Epithelial cell of proximal tubule (primary cell): ENCODE data around the gene ZNF701. TPM values are rescaled to one million over a fixed set of nuclear protein-coding genes. Genes with fewer than 3 reads are reported as not detected.
"Not testable (repeated sequence)": the region's sequence is repeated elsewhere in the genome, so short reads cannot be mapped to it uniquely, and the experiment has no call there.

Experiments
- DNase-seq: peaks from one replicate; pipeline ENCODE4 v3.0.0-alpha.2; 2011; ENCODE audit warnings: low read depth
- H3K4me3 ChIP-seq: 2 replicates; pipeline ENCODE4 v1.5.1; 2011; ENCODE audit warnings: low read depth, mild to moderate bottlenecking, low read length
- total RNA-seq: library from RNA; depleted of rRNA; stranded (reverse); fragments of >200 nt; gene quantifications from 2 replicates; pipeline ENCODE4 v1.2.3, GENCODE V29; 2015
- TF ChIP-seq, protein P1 (sequence below): conservative IDR thresholded peaks from 2 replicates; pipeline ENCODE4 v1.5.1; 2012; ENCODE audit warnings: low read depth, mild to moderate bottlenecking, low read length

ZNF701 gene
- total RNA-seq, 1 donor from 2014 or later = 7.6 TPM

- peak; percentile 33 for DNase-seq
- TF ChIP-seq, protein P1, sequence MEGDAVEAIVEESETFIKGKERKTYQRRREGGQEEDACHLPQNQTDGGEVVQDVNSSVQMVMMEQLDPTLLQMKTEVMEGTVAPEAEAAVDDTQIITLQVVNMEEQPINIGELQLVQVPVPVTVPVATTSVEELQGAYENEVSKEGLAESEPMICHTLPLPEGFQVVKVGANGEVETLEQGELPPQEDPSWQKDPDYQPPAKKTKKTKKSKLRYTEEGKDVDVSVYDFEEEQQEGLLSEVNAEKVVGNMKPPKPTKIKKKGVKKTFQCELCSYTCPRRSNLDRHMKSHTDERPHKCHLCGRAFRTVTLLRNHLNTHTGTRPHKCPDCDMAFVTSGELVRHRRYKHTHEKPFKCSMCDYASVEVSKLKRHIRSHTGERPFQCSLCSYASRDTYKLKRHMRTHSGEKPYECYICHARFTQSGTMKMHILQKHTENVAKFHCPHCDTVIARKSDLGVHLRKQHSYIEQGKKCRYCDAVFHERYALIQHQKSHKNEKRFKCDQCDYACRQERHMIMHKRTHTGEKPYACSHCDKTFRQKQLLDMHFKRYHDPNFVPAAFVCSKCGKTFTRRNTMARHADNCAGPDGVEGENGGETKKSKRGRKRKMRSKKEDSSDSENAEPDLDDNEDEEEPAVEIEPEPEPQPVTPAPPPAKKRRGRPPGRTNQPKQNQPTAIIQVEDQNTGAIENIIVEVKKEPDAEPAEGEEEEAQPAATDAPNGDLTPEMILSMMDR = no peak
Observed at GRCh38 chr19:52601025-52601973, 31.2 kb downstream of the ZNF701 start.

GRCh38 chr19:52601974-52602366, 31.9 kb downstream of the ZNF701 start:
- DNase-seq = not testable (repeated sequence)
- peak overlapping the region; percentile 56 for H3K4me3 ChIP-seq
- TF ChIP-seq, protein P1 = peak; percentile 43

More at GRCh38 chr19:52601025-52601973, 31.2 kb downstream of the ZNF701 start:
- peak overlapping the region; percentile 56 for H3K4me3 ChIP-seq

DNA sequence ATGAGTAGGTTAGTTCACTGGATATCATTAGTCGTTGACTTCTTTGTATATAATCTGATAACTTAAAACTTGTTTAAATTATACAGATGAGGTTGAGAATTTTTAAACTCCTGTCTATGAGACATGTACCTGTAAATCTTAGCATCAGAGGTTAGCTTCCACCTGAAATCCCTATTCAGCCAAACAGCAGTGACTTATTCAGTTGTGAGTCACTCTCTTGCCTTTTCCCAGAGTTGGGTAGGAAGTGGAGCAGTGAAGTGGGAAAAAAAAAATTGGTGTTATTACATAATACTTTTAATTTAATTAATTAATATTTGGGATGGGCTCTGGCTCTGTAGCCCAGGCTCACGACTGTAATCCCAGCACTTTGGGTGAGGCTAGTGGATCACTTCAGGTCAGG, 32.9 kb downstream of the ZNF701 start:
- no peak for DNase-seq
- no peak overlapping the region for H3K4me3 ChIP-seq
- TF ChIP-seq, protein P1 = no peak

GRCh38 chr19:52603558-52604207, 33.6 kb downstream of the ZNF701 start:
- TF ChIP-seq, protein P1 = no peak

GRCh38 chr19:52613299-52613906, 43.3 kb downstream of the ZNF701 start:
- H3K4me3 ChIP-seq = no peak overlapping the region
- TF ChIP-seq, protein P1 = no peak
- DNase-seq = no peak

More at GRCh38 chr19:52603558-52604207, 33.6 kb downstream of the ZNF701 start:
- H3K4me3 ChIP-seq = no peak overlapping the region
- no peak for DNase-seq

- TF ChIP-seq, protein P1 = no peak
- no peak overlapping the region for H3K4me3 ChIP-seq
- no peak for DNase-seq
Observed at GRCh38 chr19:52621376-52621775, 51.3 kb downstream of the ZNF701 start.
